ENCODE data around the gene PCBP3.

The PCBP3 gene

GRCh38 chr21:45861156-45861870 lies 217.8 kb downstream of the PCBP3 start:
- no peak for DNase-seq (ENCODE audit: low spot score)

GRCh38 chr21:45862543-45863207 lies 219.2 kb downstream of the PCBP3 start:
- DNase-seq (ENCODE audit: low spot score), result no peak

- DNase-seq (ENCODE audit: low spot score), result no peak
These were observed 219.7 kb downstream of the PCBP3 start for GRCh38 chr21:45863267-45863666.

- no peak for DNase-seq (ENCODE audit: low spot score)
These were observed 220.2 kb downstream of the PCBP3 start for GRCh38 chr21:45863751-45864150.

GRCh38 chr21:45864436-45864835 lies 220.9 kb downstream of the PCBP3 start:
- DNase-seq (ENCODE audit: low spot score), result no peak

- no peak for DNase-seq (ENCODE audit: low spot score)
These were observed 221.7 kb downstream of the PCBP3 start for GRCh38 chr21:45865106-45865835.

- no peak for DNase-seq (ENCODE audit: low spot score)
These were observed 223.0 kb downstream of the PCBP3 start for GRCh38 chr21:45866551-45866950.

- DNase-seq (ENCODE audit: low spot score), result no peak
These were observed 223.6 kb downstream of the PCBP3 start for GRCh38 chr21:45867041-45867666.

- no peak for DNase-seq (ENCODE audit: low spot score)
These were observed 224.2 kb downstream of the PCBP3 start for GRCh38 chr21:45867671-45868081.

GRCh38 chr21:45868086-45868485 lies 224.6 kb downstream of the PCBP3 start:
- DNase-seq (ENCODE audit: low spot score), result no peak

GRCh38 chr21:45868488-45868887 lies 225.0 kb downstream of the PCBP3 start:
- no peak for DNase-seq (ENCODE audit: low spot score)

GRCh38 chr21:45869121-45870007 lies 225.8 kb downstream of the PCBP3 start:
- DNase-seq (ENCODE audit: low spot score), result no peak

GRCh38 chr21:45870421-45870820 lies 226.9 kb downstream of the PCBP3 start:
- DNase-seq (ENCODE audit: low spot score), result no peak

- no peak for DNase-seq (ENCODE audit: low spot score)
These were observed 227.5 kb downstream of the PCBP3 start for GRCh38 chr21:45870851-45871615.

- DNase-seq (ENCODE audit: low spot score), result no peak
These were observed 228.2 kb downstream of the PCBP3 start for GRCh38 chr21:45871616-45872236.

GRCh38 chr21:45872471-45872870 lies 228.9 kb downstream of the PCBP3 start:
- no peak for DNase-seq (ENCODE audit: low spot score)

GRCh38 chr21:45872902-45873301 lies 229.4 kb downstream of the PCBP3 start:
- DNase-seq (ENCODE audit: low spot score), result no peak

GRCh38 chr21:45873418-45873817 lies 229.9 kb downstream of the PCBP3 start:
- DNase-seq (ENCODE audit: low spot score), result no peak

GRCh38 chr21:45873866-45874265 lies 230.3 kb downstream of the PCBP3 start:
- DNase-seq (ENCODE audit: low spot score), result no peak

GRCh38 chr21:45874716-45875415 lies 231.3 kb downstream of the PCBP3 start:
- DNase-seq (ENCODE audit: low spot score), result no peak
